IMR-90 (cell line): ENCODE results near the gene ROBO1. TPM values are rescaled to one million over a fixed set of nuclear protein-coding genes. Genes with fewer than 3 reads are reported as not detected.
A peak's percentile ranks its signal among the peaks of the same experiment; 100 is the strongest.

Source experiments
- ATAC-seq: fragments of 200-7000 bp; cut with Tn5 transposase; 2 replicates; pipeline ENCODE4 v1.9.1; 2020; ENCODE audit warnings: low read depth, mild to moderate bottlenecking, moderate library complexity
- BruUV-seq: library from RNA; stranded (reverse); fragments of 400-500 nt; replicated peaks from 2 replicates; lab custom pipeline; 2021; lab: Mats Ljungman, UMichigan
- CTCF ChIA-PET: fragments of 300-600 bp; formaldehyde crosslinking; extraction: SDS; loops from one replicate; lab custom pipeline; 2021; ENCODE audit warnings: antibody characterized with exemption; lab: Yijun Ruan, JAX
- POLR2A ChIA-PET: fragments of 300-600 bp; sonication (Branson Sonifier 250); formaldehyde crosslinking; loops from one replicate; lab custom pipeline; 2022; ENCODE audit warnings: antibody characterized with exemption; ENCODE audit not compliant: unreplicated experiment; lab: Charles Lee
- DNase-seq: peaks from one replicate; pipeline ENCODE4 v3.0.0; 2013
- H2AFZ ChIP-seq: replicated peaks from 2 replicates; pipeline ENCODE3; 2013; ENCODE audit warnings: low read length, mild to moderate bottlenecking; ENCODE audit not compliant: poor library complexity
- H2AK5ac ChIP-seq: 2 replicates; pipeline ENCODE4 v1.6.1; 2013; ENCODE audit warnings: low read depth, low read length, inconsistent platforms
- H2AK9ac ChIP-seq: replicated peaks from 2 replicates; pipeline ENCODE3; 2013; ENCODE audit warnings: mild to moderate bottlenecking, low read depth, low read length, moderate library complexity; ENCODE audit not compliant: poor library complexity
- H2BK120ac ChIP-seq: 2 replicates; pipeline ENCODE4 v1.6.1; 2013; ENCODE audit warnings: low read depth, low read length, inconsistent platforms
- H2BK15ac ChIP-seq: 3 replicates; pipeline ENCODE4 v1.6.1; 2013; ENCODE audit warnings: low read depth, low read length, inconsistent platforms
- H2BK20ac ChIP-seq: 2 replicates; pipeline ENCODE4 v1.6.1; 2013; ENCODE audit warnings: low read depth, mild to moderate bottlenecking, inconsistent platforms, low read length, moderate library complexity
- H2BK5ac ChIP-seq: 2 replicates; pipeline ENCODE4 v1.6.1; 2013; ENCODE audit warnings: mild to moderate bottlenecking, low read depth, low read length, inconsistent platforms; ENCODE audit not compliant: poor library complexity, severe bottlenecking
- H3K14ac ChIP-seq: replicated peaks from 2 replicates; pipeline ENCODE4 v1.6.1; 2013; ENCODE audit warnings: low read depth, low read length, inconsistent platforms
- H3K18ac ChIP-seq: 2 replicates; pipeline ENCODE4 v1.6.1; 2013; ENCODE audit warnings: low read depth, low read length, control low read depth
- H3K23ac ChIP-seq: 2 replicates; pipeline ENCODE4 v1.6.1; 2013; ENCODE audit warnings: low read depth, low read length, inconsistent platforms
- H3K27ac ChIP-seq: 2 replicates; pipeline ENCODE4 v1.5.1; 2013; ENCODE audit warnings: mild to moderate bottlenecking, control low read depth, low read length; ENCODE audit not compliant: insufficient read depth
- H3K27me3 ChIP-seq: 2 replicates; pipeline ENCODE4 v1.6.1; 2013; ENCODE audit warnings: low read length; ENCODE audit not compliant: control insufficient read depth, insufficient read depth
- H3K36me3 ChIP-seq: 2 replicates; pipeline ENCODE4 v1.6.1; 2013; ENCODE audit warnings: low read length, mixed read lengths; ENCODE audit not compliant: control insufficient read depth, insufficient read depth
- H3K4ac ChIP-seq: 2 replicates; pipeline ENCODE4 v1.6.1; 2013; ENCODE audit warnings: low read depth, low read length, inconsistent platforms
- H3K4me1 ChIP-seq: 2 replicates; pipeline ENCODE4 v1.6.1; 2013; ENCODE audit warnings: low read length, mixed read lengths; ENCODE audit not compliant: control insufficient read depth, insufficient read depth
- H3K4me2 ChIP-seq: 2 replicates; pipeline ENCODE4 v1.6.1; 2013; ENCODE audit warnings: low read depth, mild to moderate bottlenecking, control low read depth, low read length, moderate library complexity
- H3K4me3 ChIP-seq: 2 replicates; pipeline ENCODE4 v1.5.1; 2013; ENCODE audit warnings: low read depth, mild to moderate bottlenecking, control low read depth, low read length, moderate library complexity; ENCODE audit not compliant: insufficient read depth
- H3K56ac ChIP-seq: 2 replicates; pipeline ENCODE4 v1.6.1; 2013; ENCODE audit warnings: low read length, inconsistent platforms; ENCODE audit not compliant: insufficient read depth; ENCODE audit errors: extremely low read depth
- H3K79me1 ChIP-seq, 2 experiments: 2 replicates each; pipeline ENCODE4 v1.6.1; 2013; ENCODE audit warnings: low read length in 2 of 2, inconsistent platforms in 1 of 2, low read depth in 1 of 2
- H3K9ac ChIP-seq: 2 replicates; pipeline ENCODE4 v1.6.1; 2013; ENCODE audit warnings: low read depth, low read length, control low read depth
- H3K9me1 ChIP-seq: 2 replicates; pipeline ENCODE4 v1.6.1; 2013; ENCODE audit warnings: low read length, inconsistent platforms; ENCODE audit not compliant: insufficient read depth
- H3K9me3 ChIP-seq: 2 replicates; pipeline ENCODE4 v1.6.1; 2013; ENCODE audit warnings: low read length; ENCODE audit not compliant: control insufficient read depth, insufficient read depth
- H4K20me1 ChIP-seq: 2 replicates; pipeline ENCODE4 v1.6.1; 2013; ENCODE audit warnings: low read length, inconsistent platforms; ENCODE audit not compliant: insufficient read depth
- H4K5ac ChIP-seq: 2 replicates; pipeline ENCODE4 v1.6.1; 2013; ENCODE audit warnings: mild to moderate bottlenecking, low read depth, low read length, control low read depth
- H4K8ac ChIP-seq, 2 experiments: 2 replicates each; pipeline ENCODE4 v1.6.1; 2013; ENCODE audit warnings: low read depth in 2 of 2, low read length in 2 of 2, control low read depth in 1 of 2, inconsistent platforms in 1 of 2
- H4K91ac ChIP-seq: 2 replicates; pipeline ENCODE4 v1.6.1; 2013; ENCODE audit warnings: low read depth, low read length, inconsistent platforms; ENCODE audit not compliant: insufficient read depth
- BHLHE40 ChIP-seq: fragments of 150-350 bp; IDR thresholded peaks from 2 replicates; pipeline ENCODE4 v1.6.1; 2016; ENCODE audit warnings: mild to moderate bottlenecking, low read depth, low read length
- CEBPB ChIP-seq: IDR thresholded peaks from 2 replicates; pipeline ENCODE4 v1.6.1; 2012; ENCODE audit warnings: low read depth, low read length, improper control_type of control experiment
- CHD1 ChIP-seq: IDR thresholded peaks from 2 replicates; pipeline ENCODE4 v1.6.1; 2012; ENCODE audit warnings: low read depth, low read length, improper control_type of control experiment
- MAZ ChIP-seq: IDR thresholded peaks from 2 replicates; pipeline ENCODE4 v1.6.1; 2012; ENCODE audit warnings: low read depth, mild to moderate bottlenecking, low read length, improper control_type of control experiment, moderate library complexity, borderline replicate concordance
- MXI1 ChIP-seq: IDR thresholded peaks from 2 replicates; pipeline ENCODE4 v1.6.1; 2012; ENCODE audit warnings: low read depth, mild to moderate bottlenecking, low read length, moderate library complexity, borderline replicate concordance
- NFE2L2 ChIP-seq: fragments of 150-350 bp; IDR thresholded peaks from 2 replicates; pipeline ENCODE4 v1.6.1; 2016; ENCODE audit warnings: low read depth, mild to moderate bottlenecking, low read length
- POLR2A ChIP-seq: IDR thresholded peaks from 2 replicates; pipeline ENCODE4 v1.6.1; 2012; ENCODE audit warnings: mild to moderate bottlenecking, low read depth, low read length
- RAD21 ChIP-seq: IDR thresholded peaks from 2 replicates; pipeline ENCODE4 v1.6.1; 2012; ENCODE audit warnings: low read length, improper control_type of control experiment
- SMC3 ChIP-seq: fragments of 150-350 bp; IDR thresholded peaks from 2 replicates; pipeline ENCODE4 v1.6.1; 2016; ENCODE audit warnings: low read depth, mild to moderate bottlenecking, antibody characterized with exemption, low read length, moderate library complexity
- WGBS, 2 experiments: methylation state at CpG; one replicate each; pipeline versions ENCODE4 v1.1.5 to v1.1.7; 2013; ENCODE audit warnings: missing lambda C conversion rate in 2 of 2; ENCODE audit not compliant: insufficient read length in 1 of 2; ENCODE audit errors: extremely low coverage in 2 of 2; 5-methylcytosine and 5-hydroxymethylcytosine counted together
- dilution Hi-C: fragments of 300-500 bp; cut with HindIII; formaldehyde crosslinking; loops from one replicate; pipeline ENCODE4 v1.14.3; 2018; ENCODE audit warnings: low sequenced_read_pairs; ENCODE audit not compliant: unreplicated experiment
- in situ Hi-C: fragments of 300-500 bp; cut with MboI; formaldehyde crosslinking; loops from 3 replicates; pipeline ENCODE4 v1.14.3; 2019; ENCODE audit warnings: low sequenced_read_pairs, inconsistent platforms, mixed read lengths
- intact Hi-C: fragments of 100-400 bp; cut with micrococcal nuclease; formaldehyde crosslinking; loops from 2 replicates; pipeline ENCODE4 v1.10.0; 2022
- polyA plus RNA-seq, 3 experiments: library from polyadenylated mRNA; depleted of rRNA; stranded (reverse); fragments of >200 nt; gene quantifications; 2 replicates each; pipeline ENCODE4 v1.2.3, GENCODE V29; 2012; ENCODE audit warnings: low replicate concordance in 1 of 3
- total RNA-seq: library from RNA; depleted of rRNA; stranded (reverse); fragments of >200 nt; gene quantifications from 2 replicates; pipeline ENCODE4 v1.2.3, GENCODE V29; 2012
- TF ChIP-seq, protein P1 (sequence below): conservative IDR thresholded peaks from 2 replicates; pipeline ENCODE4 v1.5.1; 2012; ENCODE audit warnings: mild to moderate bottlenecking, low read depth, low read length, improper control_type of control experiment

The ROBO1 gene
- total and polyA plus RNA-seq, 2 of the 4 experiments (the other 2 are of a cell fraction): 24.1 to 53.9 TPM

DNA sequence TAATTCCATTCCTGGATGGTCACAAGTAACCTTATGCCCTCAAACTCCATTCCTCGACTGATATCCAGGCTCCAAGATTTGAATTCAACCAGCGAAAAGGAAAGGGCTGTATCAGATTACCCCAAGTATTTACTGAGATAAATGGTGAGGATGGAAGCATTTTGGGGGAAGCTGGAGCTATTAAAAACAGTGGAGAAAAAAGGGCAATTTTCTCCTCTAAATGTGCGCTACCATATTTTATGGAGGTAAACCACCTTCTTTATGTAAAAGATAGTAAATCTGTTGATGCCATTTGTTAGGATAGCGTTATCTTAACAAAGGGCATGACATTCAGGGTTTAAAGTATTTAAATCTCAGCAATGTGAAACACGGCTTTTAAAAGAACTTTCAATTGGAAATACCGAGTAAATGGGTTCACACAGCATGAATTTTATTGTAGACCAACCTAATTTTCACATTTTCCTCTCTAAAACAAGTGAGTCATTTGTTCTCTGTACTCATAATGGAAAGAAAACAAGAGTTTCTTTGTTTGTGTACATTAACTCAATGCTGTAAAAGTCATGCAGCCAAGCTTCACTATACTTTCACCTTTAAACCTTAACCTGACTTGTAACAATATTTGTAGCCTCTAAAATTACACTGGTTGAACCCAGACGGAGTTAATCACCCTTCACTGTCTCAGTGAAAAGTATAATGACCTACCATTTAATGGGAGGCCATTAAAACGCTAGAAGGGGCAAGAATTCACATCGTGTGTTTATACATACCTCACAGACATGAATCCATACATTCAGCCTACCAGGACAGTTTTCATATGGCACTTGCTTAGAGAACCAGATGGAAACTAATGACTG lies 773.4 kb downstream of the ROBO1 start:
- Histone ChIP-seq H3K79me1 (peaks cover 11 to 20% of the 10 kb centered on the region in 2 experiments), H4K5ac (no peak overlapping the region), H3K18ac (no peak overlapping the region), H2BK120ac (no peak overlapping the region), H2AK5ac (no peak overlapping the region), H2AFZ (no peak overlapping the region), H3K4ac (no peak overlapping the region), H3K27ac (no peak overlapping the region), H3K14ac (0 out of 2 replicates have a peak overlapping the region, but pooled peaks have one; percentile 35), H3K4me2 (peak overlapping the region; percentile 62; the same call in 1 of the 2 replicates), H4K8ac (no peak overlapping the region; a peak in 1 of 4 replicates), H4K20me1 (no peaks in the 10 kb centered on the region), H3K9me1 (no peaks in the 10 kb centered on the region), H3K36me3 (no peaks in the 10 kb centered on the region), H2AK9ac (no peak overlapping the region), H2BK5ac (no peak overlapping the region), H3K4me1 (peaks cover 2% of the 10 kb centered on the region; the same call in 1 of the 2 replicates), H4K91ac (no peak overlapping the region), H3K9ac (no peak overlapping the region), H3K4me3 (no peak overlapping the region), H3K56ac (no peak overlapping the region), H2BK20ac (no peak overlapping the region), H3K23ac (no peak overlapping the region), H2BK15ac (no peak overlapping the region), H3K27me3 (no peaks in the 10 kb centered on the region), H3K9me3 (peaks cover 3% of the 10 kb centered on the region; the same call in 1 of the 2 replicates)
- POLR2A ChIA-PET: no interaction called here
- in situ Hi-C loops (loop anchor here (25.0 kb wide), 1 partner anchor 332 kb away; no protein-coding TSS in a partner anchor), dilution Hi-C loops (no loop called here), intact Hi-C loops (no loop called here)
- 0% methylated on average over 1 of the region's 9 CpGs; no CpG with 5 or more reads in 1 of the 2 experiments for WGBS, 2 experiments
- BruUV-seq: no TSS peak
- TF ChIP-seq MAZ: no peak
- TF ChIP-seq CHD1: no peak
- TF ChIP-seq RAD21: no peak
- TF ChIP-seq BHLHE40: no peak
- TF ChIP-seq MXI1: no peak
- TF ChIP-seq POLR2A: no peak
- no peak for TF ChIP-seq NFE2L2
- no peak for TF ChIP-seq CEBPB
- no peak for TF ChIP-seq SMC3
- TF ChIP-seq, protein P1, sequence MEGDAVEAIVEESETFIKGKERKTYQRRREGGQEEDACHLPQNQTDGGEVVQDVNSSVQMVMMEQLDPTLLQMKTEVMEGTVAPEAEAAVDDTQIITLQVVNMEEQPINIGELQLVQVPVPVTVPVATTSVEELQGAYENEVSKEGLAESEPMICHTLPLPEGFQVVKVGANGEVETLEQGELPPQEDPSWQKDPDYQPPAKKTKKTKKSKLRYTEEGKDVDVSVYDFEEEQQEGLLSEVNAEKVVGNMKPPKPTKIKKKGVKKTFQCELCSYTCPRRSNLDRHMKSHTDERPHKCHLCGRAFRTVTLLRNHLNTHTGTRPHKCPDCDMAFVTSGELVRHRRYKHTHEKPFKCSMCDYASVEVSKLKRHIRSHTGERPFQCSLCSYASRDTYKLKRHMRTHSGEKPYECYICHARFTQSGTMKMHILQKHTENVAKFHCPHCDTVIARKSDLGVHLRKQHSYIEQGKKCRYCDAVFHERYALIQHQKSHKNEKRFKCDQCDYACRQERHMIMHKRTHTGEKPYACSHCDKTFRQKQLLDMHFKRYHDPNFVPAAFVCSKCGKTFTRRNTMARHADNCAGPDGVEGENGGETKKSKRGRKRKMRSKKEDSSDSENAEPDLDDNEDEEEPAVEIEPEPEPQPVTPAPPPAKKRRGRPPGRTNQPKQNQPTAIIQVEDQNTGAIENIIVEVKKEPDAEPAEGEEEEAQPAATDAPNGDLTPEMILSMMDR: no peak
- CTCF ChIA-PET: interaction anchor here (0.6 kb wide), 2 partner anchors 15 to 524 kb away, joined by 3 read pairs; no protein-coding TSS in a partner anchor
- ATAC-seq (peak; percentile 53), DNase-seq (peak; percentile 25)
